GM18520 (cell line): ENCODE results near the gene SEMA3G.

Experiments used
- ATAC-seq: cut with Tn5 transposase; IDR thresholded peaks from one replicate; pipeline ENCODE4 v1.9.1; 2021; ENCODE audit not compliant: unreplicated experiment

Gene SEMA3G

DNA sequence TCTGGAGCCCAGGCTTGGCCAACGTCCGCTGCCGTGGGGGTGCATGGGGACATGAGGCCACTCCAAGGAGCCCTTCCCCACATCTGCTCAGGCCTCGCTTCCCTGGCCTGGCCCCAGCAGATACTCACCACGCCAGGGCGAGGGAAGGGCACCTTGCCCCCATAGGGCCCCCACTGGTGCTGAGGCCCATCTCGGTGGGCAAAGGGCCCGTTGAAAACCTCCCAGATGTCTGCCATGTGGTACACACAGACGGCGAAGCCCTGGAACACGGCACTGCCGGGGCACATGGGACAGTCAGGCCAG lies 4.7 kb downstream of the SEMA3G start:
- ATAC-seq: no peak

DNA sequence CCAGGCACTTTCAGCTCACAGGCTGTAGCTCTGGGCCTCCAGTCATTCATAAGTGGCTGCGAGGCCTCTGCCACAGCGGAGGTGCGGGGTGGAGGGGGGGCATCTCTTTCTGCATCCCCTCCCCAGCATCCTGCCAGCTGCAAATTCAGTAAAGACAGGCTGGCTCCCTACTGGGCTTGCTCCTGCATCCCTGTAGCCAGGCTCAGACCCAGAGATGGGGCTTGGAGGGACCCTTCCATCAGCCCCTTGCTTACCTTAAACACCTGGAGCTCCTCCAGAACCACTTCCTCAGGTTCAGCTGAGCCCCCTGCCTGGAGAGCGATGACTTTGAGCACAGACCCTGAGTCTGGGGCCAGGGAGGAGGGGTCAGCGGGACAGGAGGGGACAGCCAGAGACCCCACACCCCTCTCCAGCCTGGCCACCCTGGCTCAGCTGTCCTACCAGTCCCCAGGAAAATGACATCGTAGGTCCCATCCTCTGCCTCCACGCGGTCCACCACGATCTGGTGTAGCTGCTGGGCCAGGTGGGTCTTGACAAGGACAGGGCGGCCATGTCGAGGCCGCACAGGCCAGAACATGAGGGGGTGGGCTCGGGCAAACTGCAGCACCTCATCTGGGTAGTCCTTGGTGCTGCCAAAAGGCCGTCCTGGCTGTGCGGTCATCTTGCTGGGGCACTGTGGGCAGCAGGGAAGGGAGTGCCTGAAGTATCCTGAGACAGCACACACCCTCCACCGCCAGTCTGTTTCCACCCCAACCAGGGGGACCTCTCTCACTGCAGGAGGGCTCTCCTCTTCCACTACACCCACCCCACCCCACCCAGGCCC lies 5.3 kb downstream of the SEMA3G start:
- ATAC-seq: no peak

DNA sequence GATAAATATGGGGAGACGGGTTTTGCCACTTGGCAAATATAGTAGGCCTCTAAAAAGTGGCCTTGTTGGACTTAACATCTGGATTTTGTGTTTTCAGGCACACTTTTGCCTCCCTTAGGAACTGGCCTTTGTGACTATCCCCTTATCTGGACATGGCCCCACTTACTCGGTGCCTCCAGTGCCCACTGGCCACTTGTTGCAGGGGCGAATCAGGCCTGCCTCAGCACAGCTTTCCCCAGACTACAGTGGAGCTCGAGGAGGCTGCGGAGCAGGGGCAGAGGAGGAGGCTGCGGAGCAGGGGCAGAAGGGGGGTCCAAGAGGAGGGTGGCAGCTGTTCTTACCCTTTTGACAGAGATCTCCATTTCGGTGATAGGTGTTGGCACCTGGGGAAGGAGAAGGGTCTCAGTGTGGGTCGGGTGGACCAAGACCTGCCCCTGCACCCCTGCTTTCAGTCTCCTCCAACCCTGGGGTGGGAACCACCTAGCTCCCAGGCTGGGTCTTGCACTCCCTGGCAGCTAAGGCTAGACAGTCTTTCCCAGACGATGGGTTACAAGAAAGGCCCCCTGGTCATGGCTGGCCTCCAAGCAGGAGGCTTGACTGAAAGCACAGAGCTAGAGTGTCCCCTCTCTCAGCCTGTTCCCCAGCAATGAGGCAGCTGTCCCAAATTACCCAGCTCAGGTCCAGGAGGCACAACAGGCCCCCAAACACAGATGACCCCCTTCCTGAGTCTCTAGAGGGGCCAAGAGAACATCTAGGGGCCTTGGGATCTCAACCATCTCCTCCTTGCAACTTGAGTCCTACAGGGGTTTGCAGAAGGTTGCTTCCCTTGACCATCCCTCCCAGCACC lies 6.1 kb downstream of the SEMA3G start:
- ATAC-seq: no peak

- no peak for ATAC-seq
Measured at GRCh38 chr3:52438104-52438376, 6.9 kb downstream of the SEMA3G start.

GRCh38 chr3:52437326-52438103 lies 7.4 kb downstream of the SEMA3G start:
- ATAC-seq: no peak

DNA sequence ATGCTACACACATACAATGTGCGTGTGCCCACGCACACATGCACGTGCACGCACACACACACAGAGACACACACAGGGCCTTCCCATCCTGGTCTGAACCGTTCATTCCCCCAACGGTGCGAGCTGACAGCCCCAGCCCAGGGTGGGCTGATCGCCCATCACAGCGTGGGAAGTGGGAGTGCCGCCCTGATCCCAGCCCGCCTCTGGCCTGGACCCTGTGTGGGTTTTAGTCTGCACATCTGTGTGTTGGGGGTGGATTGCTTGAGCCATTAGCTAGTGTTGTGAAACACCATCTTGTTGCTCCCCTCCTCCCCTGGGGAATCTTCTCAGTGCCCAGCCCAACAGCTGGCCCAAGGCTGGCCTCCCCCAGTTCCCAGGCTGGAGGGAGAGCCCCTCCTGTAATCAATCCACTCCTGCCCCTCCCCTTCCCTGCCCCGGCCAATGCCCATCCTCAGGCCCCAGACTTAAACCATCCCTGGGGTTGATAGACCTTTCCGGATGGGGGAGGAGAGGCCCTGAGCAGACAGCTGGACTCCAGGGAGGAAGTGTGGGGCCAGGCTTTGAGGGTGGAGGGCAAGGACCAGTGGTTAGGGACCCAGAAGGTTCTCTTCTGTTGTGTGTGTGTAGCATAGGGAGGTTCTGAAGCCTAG lies 8.3 kb downstream of the SEMA3G start:
- ATAC-seq: no peak

DNA sequence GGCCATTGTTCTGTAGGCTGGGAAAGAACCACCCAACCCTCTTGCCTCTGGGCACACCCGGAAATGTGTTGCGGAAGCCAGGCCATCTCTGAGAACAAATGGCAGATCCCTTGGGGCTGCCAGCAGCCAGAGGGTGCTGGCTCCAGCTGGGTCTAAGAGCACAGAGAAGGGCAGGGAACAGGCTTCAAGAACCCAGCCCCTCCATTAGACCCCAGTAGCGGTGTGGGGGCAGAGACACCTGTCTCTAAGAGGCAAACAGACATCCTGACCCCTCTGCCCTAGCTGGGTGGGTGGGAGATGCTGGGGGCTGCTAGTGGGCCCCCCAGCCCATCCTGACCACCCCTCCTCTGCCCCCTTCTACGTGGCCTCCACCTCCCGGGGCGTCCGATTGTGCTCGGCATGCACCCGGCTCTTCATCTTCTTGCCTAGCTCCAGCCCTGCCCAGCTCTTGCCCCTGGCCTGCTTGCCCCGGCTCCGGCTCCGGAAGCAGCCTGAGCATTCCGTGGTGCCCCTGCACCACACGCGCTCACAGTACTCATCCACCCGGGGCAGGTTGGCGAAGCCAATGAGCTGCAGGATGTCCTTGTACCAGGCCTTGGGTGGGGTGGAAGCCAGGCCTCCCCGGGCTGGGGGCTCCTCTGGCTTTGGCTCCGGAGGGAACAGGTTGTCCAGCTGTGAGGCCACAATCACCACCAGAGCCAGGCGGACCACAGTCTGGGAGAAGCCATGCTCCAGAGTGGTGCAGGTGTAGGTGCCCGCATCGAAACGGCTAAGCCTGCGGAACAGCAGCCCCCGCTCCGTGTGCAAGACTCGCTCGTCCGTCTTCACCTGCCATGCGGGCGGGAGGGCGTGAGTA lies 9.4 kb downstream of the SEMA3G start:
- ATAC-seq: no peak

DNA sequence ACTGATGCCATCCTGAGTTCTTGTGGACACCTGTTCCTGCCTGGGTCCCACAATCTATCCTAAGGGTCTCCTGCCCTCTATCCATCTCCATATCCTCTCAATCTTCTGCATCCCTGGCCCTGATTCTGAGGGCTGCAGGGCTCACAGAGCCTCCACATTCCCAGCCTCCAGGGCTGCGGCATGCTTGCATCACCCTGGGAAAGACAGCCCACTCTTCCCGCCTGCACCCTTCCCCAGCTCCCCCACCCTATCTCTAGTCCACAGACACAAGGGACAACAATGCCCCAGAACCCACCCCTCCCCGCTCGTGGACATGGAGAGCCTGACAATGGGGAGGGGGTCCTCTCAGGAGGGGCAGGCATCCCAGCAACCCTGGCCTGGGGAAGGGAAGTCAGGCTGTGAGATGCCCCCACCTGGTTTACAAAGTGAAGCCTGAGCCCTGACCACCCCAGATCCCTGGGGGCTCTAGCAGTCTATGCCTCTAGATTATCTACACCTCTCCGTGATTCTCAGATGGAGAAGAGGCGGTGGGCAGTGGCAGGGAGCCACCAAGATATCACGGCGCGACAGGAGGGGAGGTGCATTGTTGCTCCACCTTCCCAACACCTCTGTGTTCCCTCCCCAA lies 10.3 kb downstream of the SEMA3G start:
- ATAC-seq: no peak

GRCh38 chr3:52433996-52434479 lies 10.9 kb downstream of the SEMA3G start:
- ATAC-seq: no peak

DNA sequence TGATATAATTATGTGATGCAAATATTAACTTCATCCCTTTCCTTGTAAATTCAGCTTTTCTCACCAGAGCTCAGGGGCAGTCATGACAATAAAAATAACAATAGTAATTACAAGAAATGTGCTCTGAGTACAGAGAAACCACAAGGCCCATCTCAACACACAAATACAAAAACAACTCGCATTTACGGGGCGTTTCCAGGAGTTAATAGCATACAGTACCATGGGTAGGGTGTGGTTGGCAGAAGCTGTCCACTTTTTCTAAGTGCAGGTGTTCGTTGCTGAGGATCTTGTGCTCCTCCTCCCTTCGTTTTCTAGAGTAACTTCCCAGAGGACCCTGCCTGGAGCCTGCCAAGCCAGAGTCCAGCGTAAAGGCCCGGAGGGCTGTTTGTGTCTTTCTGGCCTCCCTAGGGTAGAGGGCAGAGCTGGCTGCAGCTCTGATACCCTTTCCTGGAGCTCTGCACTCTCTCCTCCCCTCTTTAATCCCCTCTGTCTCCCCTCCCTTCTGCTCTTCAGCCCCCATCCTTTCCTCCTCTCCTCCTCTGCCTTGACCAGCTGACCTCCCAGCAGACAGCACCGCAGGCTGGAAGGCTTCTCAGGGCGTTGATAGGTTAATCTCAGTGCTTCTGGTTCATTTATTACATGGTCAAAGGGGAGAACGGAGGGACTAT lies 11.4 kb downstream of the SEMA3G start:
- ATAC-seq: no peak

GRCh38 chr3:52432691-52433141 lies 12.2 kb downstream of the SEMA3G start:
- no peak for ATAC-seq

- no peak for ATAC-seq
Measured at GRCh38 chr3:52432225-52432624, 12.7 kb downstream of the SEMA3G start.

- ATAC-seq: no peak
Measured at GRCh38 chr3:52431459-52432223, 13.3 kb downstream of the SEMA3G start.

GRCh38 chr3:52430416-52430810 lies 14.5 kb downstream of the SEMA3G start:
- no peak for ATAC-seq

DNA sequence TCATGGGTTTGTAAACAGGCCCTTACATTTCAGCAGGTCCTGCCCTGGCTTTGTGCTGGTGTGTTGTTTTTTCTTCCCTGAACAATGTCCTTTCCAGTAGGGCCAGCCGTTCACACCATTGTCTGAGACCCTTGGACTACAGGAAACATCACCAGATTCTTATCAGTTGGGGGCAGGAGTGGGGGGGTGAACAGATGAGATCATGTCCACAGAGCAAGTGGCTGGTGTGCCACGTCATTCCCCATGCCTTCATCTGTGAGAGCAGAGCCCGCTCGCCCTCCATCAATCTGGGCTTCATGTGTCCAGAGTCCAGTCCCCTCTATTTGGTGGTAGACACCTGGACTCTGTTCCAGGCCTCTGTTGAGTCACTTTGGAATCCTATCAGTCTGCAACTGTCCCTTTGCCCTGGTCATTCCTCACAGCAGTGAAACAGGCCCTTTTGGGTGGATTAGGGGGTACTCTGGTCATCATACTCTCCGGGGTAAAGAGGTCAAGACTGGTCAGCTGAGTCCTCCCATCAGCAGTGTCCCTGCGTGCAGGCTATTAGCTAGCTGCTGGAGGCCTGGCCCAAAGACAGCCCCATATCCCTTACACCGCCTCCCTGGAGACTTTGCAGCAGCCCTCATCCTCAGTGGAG lies 15.0 kb downstream of the SEMA3G start:
- no peak for ATAC-seq

DNA sequence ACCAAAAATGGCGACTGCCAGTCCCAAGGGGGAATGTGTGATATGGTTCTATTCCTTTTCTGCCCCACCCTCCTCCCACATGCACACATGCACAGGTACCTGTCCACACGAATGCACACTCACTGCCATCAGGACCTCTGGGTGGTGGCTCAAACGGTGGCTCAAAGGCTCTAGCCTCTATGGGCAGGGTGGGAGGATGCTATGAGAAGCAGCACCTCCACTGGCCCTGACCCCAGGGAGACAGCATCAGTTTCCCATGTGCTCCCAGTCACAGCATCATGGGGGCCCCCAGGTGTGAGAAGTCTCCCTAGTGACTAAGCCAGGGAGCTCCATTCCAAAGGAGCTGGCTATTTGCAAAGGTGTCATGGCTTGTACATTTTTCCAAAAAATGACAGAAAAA lies 15.9 kb downstream of the SEMA3G start:
- ATAC-seq: no peak

- no peak for ATAC-seq
Measured at GRCh38 chr3:52428151-52429005, 16.5 kb downstream of the SEMA3G start.
